ENCODE measurements around the gene PRMT6.

The PRMT6 gene

DNA sequence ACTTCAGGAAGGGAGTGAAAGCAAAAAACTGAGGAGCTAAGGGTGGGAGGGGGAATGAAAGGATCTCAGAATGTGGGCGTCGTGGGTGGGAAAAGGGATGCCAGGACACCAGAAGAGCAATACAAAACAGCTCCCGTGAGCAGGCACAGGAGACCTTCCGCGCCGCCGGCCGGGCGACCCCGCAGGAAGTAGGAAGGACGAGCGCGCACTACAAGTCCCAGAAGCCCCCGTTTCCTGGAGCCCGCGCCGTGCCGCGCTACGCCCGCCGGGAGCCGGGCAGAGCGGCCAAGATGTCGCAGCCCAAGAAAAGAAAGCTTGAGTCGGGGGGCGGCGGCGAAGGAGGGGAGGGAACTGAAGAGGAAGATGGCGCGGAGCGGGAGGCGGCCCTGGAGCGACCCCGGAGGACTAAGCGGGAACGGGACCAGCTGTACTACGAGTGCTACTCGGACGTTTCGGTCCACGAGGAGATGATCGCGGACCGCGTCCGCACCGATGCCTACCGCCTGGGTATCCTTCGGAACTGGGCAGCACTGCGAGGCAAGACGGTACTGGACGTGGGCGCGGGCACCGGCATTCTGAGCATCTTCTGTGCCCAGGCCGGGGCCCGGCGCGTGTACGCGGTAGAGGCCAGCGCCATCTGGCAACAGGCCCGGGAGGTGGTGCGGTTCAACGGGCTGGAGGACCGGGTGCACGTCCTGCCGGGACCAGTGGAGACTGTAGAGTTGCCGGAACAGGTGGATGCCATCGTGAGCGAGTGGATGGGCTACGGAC is at the start of gene PRMT6:
TSS of gene PRMT6 (plus strand) at position 249 of the 771 bp plus-strand sequence. CDS start at position 291, 42 bp downstream.
- in situ Hi-C loops (cut with HindIII; ENCODE audit: low pct_ligation_motif_present, low sequenced_read_pairs): no loop called here
- TF ChIP-seq, protein P1, sequence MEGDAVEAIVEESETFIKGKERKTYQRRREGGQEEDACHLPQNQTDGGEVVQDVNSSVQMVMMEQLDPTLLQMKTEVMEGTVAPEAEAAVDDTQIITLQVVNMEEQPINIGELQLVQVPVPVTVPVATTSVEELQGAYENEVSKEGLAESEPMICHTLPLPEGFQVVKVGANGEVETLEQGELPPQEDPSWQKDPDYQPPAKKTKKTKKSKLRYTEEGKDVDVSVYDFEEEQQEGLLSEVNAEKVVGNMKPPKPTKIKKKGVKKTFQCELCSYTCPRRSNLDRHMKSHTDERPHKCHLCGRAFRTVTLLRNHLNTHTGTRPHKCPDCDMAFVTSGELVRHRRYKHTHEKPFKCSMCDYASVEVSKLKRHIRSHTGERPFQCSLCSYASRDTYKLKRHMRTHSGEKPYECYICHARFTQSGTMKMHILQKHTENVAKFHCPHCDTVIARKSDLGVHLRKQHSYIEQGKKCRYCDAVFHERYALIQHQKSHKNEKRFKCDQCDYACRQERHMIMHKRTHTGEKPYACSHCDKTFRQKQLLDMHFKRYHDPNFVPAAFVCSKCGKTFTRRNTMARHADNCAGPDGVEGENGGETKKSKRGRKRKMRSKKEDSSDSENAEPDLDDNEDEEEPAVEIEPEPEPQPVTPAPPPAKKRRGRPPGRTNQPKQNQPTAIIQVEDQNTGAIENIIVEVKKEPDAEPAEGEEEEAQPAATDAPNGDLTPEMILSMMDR (IDR thresholded peaks at IDR 0.05; ENCODE audit: low read depth, low read length, missing control alignments): no peak
- H3K27me3 ChIP-seq (replicated peaks): no peaks in the 10 kb centered on the region

DNA sequence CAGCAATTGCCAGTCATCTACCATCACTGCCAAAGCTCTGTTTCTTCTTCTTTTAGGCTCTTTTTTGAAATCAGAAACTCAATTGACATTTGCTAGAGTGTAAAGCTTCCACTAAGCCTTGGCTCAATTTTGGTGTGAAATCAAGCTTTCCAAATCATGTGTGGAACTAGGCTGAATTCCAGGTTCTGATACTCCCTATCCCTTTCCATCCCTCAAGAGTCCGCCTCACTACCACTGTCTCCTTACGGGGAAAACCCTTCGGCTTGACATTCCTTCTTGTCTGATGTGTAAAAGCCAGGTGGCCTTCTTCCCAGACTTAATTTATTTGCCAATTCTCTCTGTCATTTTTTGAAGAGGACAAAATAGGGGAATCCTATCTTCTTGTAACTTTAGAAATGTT is 47.2 kb upstream of the PRMT6 start:
- Histone ChIP-seq H3K4me3 (ENCODE audit: low read depth, low read length) (no peak overlapping the region), H3K27ac (no peak overlapping the region), H3K27me3 (replicated peaks) (no peaks in the 10 kb centered on the region), H3K36me3 (replicated peaks) (no peaks in the 10 kb centered on the region)
- in situ Hi-C loops (cut with HindIII; ENCODE audit: low pct_ligation_motif_present, low sequenced_read_pairs): no loop called here
- DNase-seq: no peak
- TF ChIP-seq, protein P1 (IDR thresholded peaks at IDR 0.05; ENCODE audit: low read depth, low read length, missing control alignments): no peak

More for the DNA sequence above, at the start of gene PRMT6:
- Histone ChIP-seq H3K4me3 (ENCODE audit: low read depth, low read length) (peak within 1 kb of the TSS; percentile 96), H3K36me3 (replicated peaks) (no peaks in the 10 kb centered on the region), H3K27ac (peak within 1 kb of the TSS; percentile 2)
- peak; percentile 61 for DNase-seq

DNA sequence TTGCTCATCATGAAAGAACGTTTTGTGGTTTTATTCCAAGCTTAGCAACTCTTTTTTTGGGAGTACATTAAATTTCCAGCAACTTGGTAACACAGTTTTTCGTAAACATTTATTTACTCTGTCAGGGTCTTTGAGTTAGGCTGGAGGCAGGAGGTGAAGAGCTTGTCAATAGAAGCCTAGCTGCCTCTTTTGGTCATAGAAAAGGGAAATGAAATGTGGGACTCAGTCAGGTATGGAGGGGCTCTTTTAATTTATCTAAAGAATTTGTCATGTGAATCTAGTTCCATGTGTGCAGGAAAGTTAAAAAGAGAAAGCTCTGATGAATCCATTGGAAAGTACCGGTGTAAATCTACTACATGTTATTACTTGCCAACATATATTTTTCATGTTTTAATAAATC is 45.9 kb upstream of the PRMT6 start:
- no peaks in the 10 kb centered on the region for H3K36me3 ChIP-seq (replicated peaks)
- TF ChIP-seq, protein P1 (IDR thresholded peaks at IDR 0.05; ENCODE audit: low read depth, low read length, missing control alignments): no peak
- in situ Hi-C loops (cut with HindIII; ENCODE audit: low pct_ligation_motif_present, low sequenced_read_pairs): no loop called here
- no peak overlapping the region for H3K4me3 ChIP-seq (ENCODE audit: low read depth, low read length)
- no peak overlapping the region for H3K27ac ChIP-seq
- H3K27me3 ChIP-seq (replicated peaks): no peaks in the 10 kb centered on the region
- DNase-seq: no peak

DNA sequence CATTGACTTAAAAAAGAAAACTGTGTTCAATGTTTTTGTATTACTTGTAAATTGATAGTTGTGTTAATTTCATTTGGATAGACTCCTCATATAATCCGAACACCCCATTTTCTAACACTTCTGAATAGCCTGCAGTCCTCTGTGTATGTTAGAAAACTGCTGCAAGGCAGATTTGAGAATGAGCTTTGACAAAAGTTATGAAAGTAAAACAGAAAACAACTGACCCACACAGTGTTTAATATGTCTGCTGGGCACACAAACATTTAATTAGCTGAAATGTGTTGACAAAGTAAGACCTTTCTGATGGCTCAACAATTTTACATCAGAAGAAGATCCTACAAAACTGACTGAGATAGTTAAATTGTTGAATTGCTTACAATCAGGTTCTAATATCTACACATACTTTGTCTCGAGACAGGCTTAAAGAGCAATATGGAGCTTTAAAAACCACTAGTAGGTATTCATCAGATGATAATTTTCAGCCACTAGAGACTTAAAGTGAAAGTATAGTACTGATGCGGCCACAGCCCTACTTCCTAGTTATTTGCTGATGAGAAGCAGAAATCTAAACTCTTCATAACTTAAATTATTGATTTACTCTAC is 40.0 kb upstream of the PRMT6 start:
- H3K27ac ChIP-seq: no peak overlapping the region
- H3K36me3 ChIP-seq (replicated peaks): no peaks in the 10 kb centered on the region
- H3K4me3 ChIP-seq (ENCODE audit: low read depth, low read length): no peak overlapping the region
- TF ChIP-seq, protein P1 (IDR thresholded peaks at IDR 0.05; ENCODE audit: low read depth, low read length, missing control alignments): no peak
- in situ Hi-C loops (cut with HindIII; ENCODE audit: low pct_ligation_motif_present, low sequenced_read_pairs): no loop called here
- no peaks in the 10 kb centered on the region for H3K27me3 ChIP-seq (replicated peaks)
- DNase-seq: no peak

DNA sequence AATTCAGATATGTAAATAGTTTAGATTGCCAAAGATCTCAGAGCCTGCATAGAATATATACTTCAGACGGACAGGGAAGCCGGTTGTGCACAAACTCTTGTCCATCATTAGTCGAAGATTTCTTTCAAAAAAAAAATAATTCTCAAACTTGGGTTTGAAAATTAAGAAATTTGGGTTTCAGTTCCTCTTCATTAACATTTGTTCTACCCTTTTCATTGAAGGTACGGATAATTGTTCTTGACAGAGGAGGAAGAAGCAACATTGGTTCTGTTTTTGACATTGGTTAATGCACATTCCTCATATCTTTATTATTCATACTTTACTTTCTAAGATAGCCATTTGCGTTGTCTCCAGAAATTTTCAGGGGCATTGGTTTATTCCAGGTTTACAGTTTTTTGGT is 38.0 kb upstream of the PRMT6 start:
- H3K27me3 ChIP-seq (replicated peaks): no peaks in the 10 kb centered on the region
- in situ Hi-C loops (cut with HindIII; ENCODE audit: low pct_ligation_motif_present, low sequenced_read_pairs): no loop called here
- TF ChIP-seq, protein P1 (IDR thresholded peaks at IDR 0.05; ENCODE audit: low read depth, low read length, missing control alignments): no peak

More for the DNA sequence above, 38.0 kb upstream of the PRMT6 start:
- Histone ChIP-seq H3K4me3 (ENCODE audit: low read depth, low read length) (no peak overlapping the region), H3K36me3 (replicated peaks) (no peaks in the 10 kb centered on the region), H3K27ac (no peak overlapping the region)
- no peak for DNase-seq
